ENCODE measurements around the gene TRIM3.

GRCh38 chr11:6418557-6419008, 55.2 kb downstream of the TRIM3 start:
- no peak for TF ChIP-seq CTCF (conservative IDR thresholded peaks at IDR 0.05; ENCODE audit: low read depth, low read length)
- TF ChIP-seq EZH2 (IDR thresholded peaks at IDR 0.05; ENCODE audit: borderline replicate concordance, low read depth, low read length, poor library complexity, severe bottlenecking) = no peak
